ENCODE measurements around the gene FOXL1.

DNA sequence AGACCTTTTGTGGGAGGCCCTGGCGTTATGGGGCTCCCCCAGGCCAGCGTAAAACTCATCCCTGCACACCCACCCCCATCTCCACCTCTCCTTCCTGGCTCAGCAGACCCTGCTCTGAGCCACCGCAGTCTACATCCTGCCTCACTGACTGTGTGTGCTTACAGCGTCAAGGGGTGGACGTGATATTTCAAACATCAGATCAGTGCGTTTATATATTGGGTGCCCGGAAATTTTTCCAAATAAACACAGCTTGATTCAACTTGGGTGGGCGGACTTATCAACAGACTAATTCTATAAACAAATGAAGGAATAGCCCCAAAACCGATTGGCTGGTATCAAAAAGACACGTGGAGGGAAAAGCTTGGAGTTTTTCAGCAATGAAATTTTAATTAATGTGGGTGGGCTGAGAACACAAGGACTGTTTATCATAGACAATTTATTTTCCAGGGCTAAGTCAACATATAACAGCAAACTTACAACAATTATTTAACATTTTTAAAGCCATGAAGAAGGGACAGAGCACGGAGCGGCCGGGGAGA is at the start of gene FOXL1:
- TF ChIP-seq CTCF (IDR thresholded peaks at IDR 0.05; ENCODE audit: insufficient read depth, low read length, poor library complexity, severe bottlenecking) (no peak), EZH2phosphoT487 (conservative IDR thresholded peaks at IDR 0.05; ENCODE audit: low read length) (no peak)
